Measurements from ENCODE around the gene MKRN1. TPM values are rescaled to one million over a fixed set of nuclear protein-coding genes. Genes with fewer than 3 reads are reported as not detected.

Gene MKRN1
- total RNA-seq, 4 donors from 2014 or later: 66.4 to 105 (median 77.9) TPM

GRCh38 chr7:140521421-140521820, 42.1 kb upstream of the MKRN1 start:
- DNase-seq (ENCODE audit: extremely low spot score): no peak
- 83% methylated on average over 3 of the region's 3 CpGs for WGBS
- no peak for TF ChIP-seq EP300 (IDR thresholded peaks at IDR 0.05)
- intact Hi-C loops (cut with DNase I): no loop called here
- Histone ChIP-seq H3K4me3 (no peak overlapping the region), H3K9me3 (no peaks in the 10 kb centered on the region), H3K36me3 (peaks cover 17 to 64% (median 57%) of the 10 kb centered on the region in 4 donors), H3K4me1 (peaks cover 19 to 59% (median 41%) of the 10 kb centered on the region in 4 donors), H3K27me3 (no peaks in the 10 kb centered on the region), H3K27ac (replicated peaks in 1 of 4) (peak overlapping the region; percentile 78 to 86 (median 84))

DNA sequence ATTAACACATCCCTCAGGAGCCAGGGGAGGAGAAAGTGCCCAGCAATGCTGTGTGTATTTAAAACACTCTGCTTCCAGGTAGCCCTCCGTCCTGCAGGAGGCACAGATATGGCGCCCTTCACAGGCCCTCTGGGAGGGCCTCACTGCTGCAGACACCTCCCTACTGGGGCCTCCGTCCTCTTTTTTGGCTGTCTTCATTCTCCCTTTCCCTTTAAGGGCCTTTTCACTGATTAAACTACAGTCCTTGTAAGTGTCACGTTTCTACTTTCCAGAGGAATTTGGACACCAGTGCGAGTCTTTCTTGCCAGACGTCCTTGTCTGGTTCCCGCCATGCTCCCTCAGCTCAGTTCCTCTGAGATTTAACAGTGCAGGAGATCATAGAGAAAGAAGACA, 39.7 kb upstream of the MKRN1 start:
- H3K4me3 ChIP-seq: no peak overlapping the region
- peak overlapping the region; percentile 78 to 86 (median 84) for H3K27ac ChIP-seq (replicated peaks in 1 of 4)
- WGBS: 47% methylated on average over 7 of the region's 7 CpGs
- H3K9me3 ChIP-seq: no peaks in the 10 kb centered on the region
- no peak for TF ChIP-seq CTCF (IDR thresholded peaks at IDR 0.05)
- TF ChIP-seq POLR2AphosphoS5 (IDR thresholded peaks at IDR 0.05): no peak
- TF ChIP-seq POLR2A (IDR thresholded peaks at IDR 0.05; ENCODE audit: low read depth): no peak
- H3K27me3 ChIP-seq: no peaks in the 10 kb centered on the region
- H3K36me3 ChIP-seq: peaks cover 17 to 53% (median 41%) of the 10 kb centered on the region in 4 donors
- H3K4me1 ChIP-seq: peaks cover 19 to 37% (median 31%) of the 10 kb centered on the region in 4 donors
- intact Hi-C loops (cut with DNase I): no loop called here
- DNase-seq (ENCODE audit: extremely low spot score): no peak

- DNase-seq (ENCODE audit: extremely low spot score): no peak
- no peak for TF ChIP-seq EP300 (IDR thresholded peaks at IDR 0.05)
- TF ChIP-seq POLR2AphosphoS5 (IDR thresholded peaks at IDR 0.05): no peak
- TF ChIP-seq POLR2A (IDR thresholded peaks at IDR 0.05; ENCODE audit: low read depth): no peak
- TF ChIP-seq CTCF (IDR thresholded peaks at IDR 0.05): no peak
- 83% methylated on average over 15 of the region's 15 CpGs for whole genome bisulfite sequencing
These were observed 39.2 kb upstream of the MKRN1 start for GRCh38 chr7:140518370-140519006.

GRCh38 chr7:140517546-140518369, 38.5 kb upstream of the MKRN1 start:
- intact Hi-C loops (cut with DNase I): loop anchor here (1.0 kb wide), 1 partner anchor 136 kb away; no protein-coding TSS in a partner anchor
- TF ChIP-seq EP300 (IDR thresholded peaks at IDR 0.05): no peak
- peak; percentile 88 to 89 (median 88) for TF ChIP-seq CTCF (IDR thresholded peaks at IDR 0.05)
- peak; percentile 72 to 76 for TF ChIP-seq POLR2AphosphoS5 (IDR thresholded peaks at IDR 0.05)
- TF ChIP-seq POLR2A (IDR thresholded peaks at IDR 0.05; ENCODE audit: low read depth): no peak
- Histone ChIP-seq H3K4me3 (no peak overlapping the region), H3K4me1 (peaks cover 19 to 35% (median 32%) of the 10 kb centered on the region in 4 donors), H3K36me3 (peaks cover 10 to 41% (median 31%) of the 10 kb centered on the region in 4 donors), H3K9me3 (no peaks in the 10 kb centered on the region), H3K27ac (replicated peaks in 1 of 4) (peak overlapping the region; percentile 78 to 86 (median 84)), H3K27me3 (no peaks in the 10 kb centered on the region)
- WGBS: 44% methylated on average over 20 of the region's 31 CpGs
- no peak for DNase-seq (ENCODE audit: extremely low spot score)

More at GRCh38 chr7:140518370-140519006, 39.2 kb upstream of the MKRN1 start:
- Histone ChIP-seq H3K27me3 (no peaks in the 10 kb centered on the region), H3K36me3 (peaks cover 17 to 48% (median 38%) of the 10 kb centered on the region in 4 donors), H3K9me3 (no peaks in the 10 kb centered on the region), H3K4me1 (peaks cover 19 to 34% (median 30%) of the 10 kb centered on the region in 4 donors), H3K27ac (replicated peaks in 1 of 4) (peak overlapping the region; percentile 78 to 86 (median 84)), H3K4me3 (no peak overlapping the region)
- intact Hi-C loops (cut with DNase I): loop anchor here (1.0 kb wide), 1 partner anchor 135 kb away; no protein-coding TSS in a partner anchor

Data from esophagus muscularis mucosa (tissue), 4 donors.